GM23338 (cell line): Measurements from ENCODE around the gene TFAP2E. TPM values are rescaled to one million over a fixed set of nuclear protein-coding genes. Genes with fewer than 3 reads are reported as not detected.

Experiments used
- polyA plus RNA-seq: library from polyadenylated mRNA; unstranded; fragments of >200 nt; fragmentation: Nextera tagmentation; extraction: Ambion mirVana; gene quantifications from 2 replicates; pipeline ENCODE4 v1.2.1, GENCODE V29; 2016
- total RNA-seq: library from RNA; depleted of rRNA; stranded (reverse); fragments of >200 nt; shearing (Covaris generic); gene quantifications from 2 replicates; pipeline ENCODE4 v1.2.3, GENCODE V29; 2014; rRNA removed

Gene TFAP2E
- total and polyA plus RNA-seq, 2 experiments from 2014 or later: 0.34 to 1.4 TPM

Other genes with a start within 250 kb of the TFAP2E start
- gene KIAA0319L, start 15.9 kb upstream of the TFAP2E start, total RNA-seq: 74.0 and 75.1 TPM in 2 replicates
- gene KIAA0319L, start 15.9 kb upstream of the TFAP2E start, polyA plus RNA-seq: 25.6 and 27.2 TPM in 2 replicates
- 43.1 and 44.2 TPM in 2 replicates for gene NCDN, start 15.5 kb upstream of the TFAP2E start, total RNA-seq
- gene NCDN, start 15.5 kb upstream of the TFAP2E start, polyA plus RNA-seq: 13.2 and 14.7 TPM in 2 replicates
- 68.2 and 72.2 TPM in 2 replicates for gene PSMB2, start 68.2 kb downstream of the TFAP2E start, total RNA-seq
- 147 and 151 TPM in 2 replicates for gene PSMB2, start 68.2 kb downstream of the TFAP2E start, polyA plus RNA-seq
- gene C1orf216, start 145.6 kb downstream of the TFAP2E start, total RNA-seq: 13.9 and 21.5 TPM in 2 replicates
- gene C1orf216, start 145.6 kb downstream of the TFAP2E start, polyA plus RNA-seq: 4.0 and 4.7 TPM in 2 replicates
- gene CLSPN, start 196.7 kb downstream of the TFAP2E start, total RNA-seq: 30.4 and 32.5 TPM in 2 replicates
- gene CLSPN, start 196.7 kb downstream of the TFAP2E start, polyA plus RNA-seq: 43.8 and 46.1 TPM in 2 replicates
- gene AGO4, start 234.7 kb downstream of the TFAP2E start, total RNA-seq: 6.8 and 9.7 TPM in 2 replicates
- 1.7 and 1.8 TPM in 2 replicates for gene AGO4, start 234.7 kb downstream of the TFAP2E start, polyA plus RNA-seq